Mammary epithelial cell (primary cell): ENCODE data around the gene SFTPB.

Experiments used
- EZH2 ChIP-seq: IDR thresholded peaks from 2 replicates; pipeline ENCODE4 v1.6.1; 2012; ENCODE audit warnings: low read length, inconsistent platforms, borderline replicate concordance
- TF ChIP-seq, protein P1 (sequence below), 2 donors: IDR thresholded peaks in 1 of 2; conservative IDR thresholded peaks in 1 of 2; 2 replicates each; pipeline ENCODE4 v1.5.1; 2011 to 2012; ENCODE audit warnings: inconsistent platforms in 2 of 2, low read length in 2 of 2, mild to moderate bottlenecking in 2 of 2, control low read depth in 1 of 2, low read depth in 1 of 2; ENCODE audit not compliant: insufficient read depth in 1 of 2; ENCODE audit errors: extremely low read depth in 1 of 2

- TF ChIP-seq, protein P1, sequence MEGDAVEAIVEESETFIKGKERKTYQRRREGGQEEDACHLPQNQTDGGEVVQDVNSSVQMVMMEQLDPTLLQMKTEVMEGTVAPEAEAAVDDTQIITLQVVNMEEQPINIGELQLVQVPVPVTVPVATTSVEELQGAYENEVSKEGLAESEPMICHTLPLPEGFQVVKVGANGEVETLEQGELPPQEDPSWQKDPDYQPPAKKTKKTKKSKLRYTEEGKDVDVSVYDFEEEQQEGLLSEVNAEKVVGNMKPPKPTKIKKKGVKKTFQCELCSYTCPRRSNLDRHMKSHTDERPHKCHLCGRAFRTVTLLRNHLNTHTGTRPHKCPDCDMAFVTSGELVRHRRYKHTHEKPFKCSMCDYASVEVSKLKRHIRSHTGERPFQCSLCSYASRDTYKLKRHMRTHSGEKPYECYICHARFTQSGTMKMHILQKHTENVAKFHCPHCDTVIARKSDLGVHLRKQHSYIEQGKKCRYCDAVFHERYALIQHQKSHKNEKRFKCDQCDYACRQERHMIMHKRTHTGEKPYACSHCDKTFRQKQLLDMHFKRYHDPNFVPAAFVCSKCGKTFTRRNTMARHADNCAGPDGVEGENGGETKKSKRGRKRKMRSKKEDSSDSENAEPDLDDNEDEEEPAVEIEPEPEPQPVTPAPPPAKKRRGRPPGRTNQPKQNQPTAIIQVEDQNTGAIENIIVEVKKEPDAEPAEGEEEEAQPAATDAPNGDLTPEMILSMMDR (conservative IDR thresholded peaks at IDR 0.05 in 1 of 2, IDR thresholded peaks at IDR 0.05 in 1 of 2; ENCODE audit: extremely low read depth in 1 of 2, insufficient read depth in 1 of 2, low read depth in 1 of 2, low read length in 2 of 2), result no peak
- TF ChIP-seq EZH2, result no peak
These were observed 4.1 kb downstream of the SFTPB start for GRCh38 chr2:85663594-85664565.
